HepG2 (cell line): Measurements from ENCODE around the gene SLC17A8. TPM values are rescaled to one million over a fixed set of nuclear protein-coding genes. Genes with fewer than 3 reads are reported as not detected.
A peak's percentile ranks its signal among the peaks of the same experiment; 100 is the strongest.

ENCODE experiments used
- AHR ChIP-seq: IDR thresholded peaks from 2 replicates; pipeline ENCODE4 v1.6.1; 2018; ENCODE audit warnings: missing genetic modification reagents, missing compliant biosample characterization
- ARNTL ChIP-seq: sonication (generic); formaldehyde crosslinking; IDR thresholded peaks from 2 replicates; pipeline ENCODE4 v1.4.0; 2020; ENCODE audit warnings: mild to moderate bottlenecking, missing genetic modification reagents
- CHD2 ChIP-seq: IDR thresholded peaks from 2 replicates; pipeline ENCODE4 v1.6.1; 2011; ENCODE audit warnings: low read depth, low read length, improper control_type of control experiment
- GATAD2A ChIP-seq: IDR thresholded peaks from 2 replicates; pipeline ENCODE4 v1.6.1; 2016
- HNRNPL ChIP-seq: fragments of 200-400 bp; formaldehyde crosslinking; IDR thresholded peaks from 2 replicates; pipeline ENCODE4 v1.6.1; 2017; ENCODE audit warnings: mild to moderate bottlenecking, low read depth, low read length
- MTA3 ChIP-seq: sonication (generic); formaldehyde crosslinking; IDR thresholded peaks from 2 replicates; pipeline ENCODE4 v1.4.0; 2020; ENCODE audit warnings: missing genetic modification reagents
- MTF2 ChIP-seq: sonication (generic); formaldehyde crosslinking; IDR thresholded peaks from 2 replicates; pipeline ENCODE4 v1.5.0; 2020; ENCODE audit warnings: missing genetic modification reagents, borderline replicate concordance
- SMARCC2 ChIP-seq: fragments of 450-650 bp; IDR thresholded peaks from 2 replicates; pipeline ENCODE4 v1.6.1; 2017; ENCODE audit warnings: antibody characterized with exemption, mild to moderate bottlenecking
- TP53 ChIP-seq: sonication (generic); formaldehyde crosslinking; conservative IDR thresholded peaks from 2 replicates; pipeline ENCODE4 v1.4.0; 2020; ENCODE audit warnings: missing genetic modification reagents
- ZNF780A ChIP-seq: sonication (generic); formaldehyde crosslinking; IDR thresholded peaks from 2 replicates; pipeline ENCODE4 v1.8.0; 2022; ENCODE audit warnings: mild to moderate bottlenecking, missing genetic modification reagents, moderate library complexity
- polyA plus RNA-seq, 8 experiments: library from polyadenylated mRNA; depleted of rRNA in 3 of 8; stranded (reverse) in 7 of 8; unstranded in 1 of 8; fragments of >200 nt; fragmentation: Illumina TruSeq in 4 of 8; extraction: Trizol in 4 of 8; gene quantifications; 2 replicates each; pipeline versions ENCODE4 v1.2.1 to v1.2.3, GENCODE V29; 2011 to 2016; ENCODE audit warnings: low read depth in 4 of 8, missing spikeins in 1 of 8, mixed read lengths in 1 of 8; ENCODE audit not compliant: insufficient read depth in 1 of 8
- total RNA-seq, 5 experiments: library from RNA; depleted of rRNA; stranded (reverse); fragments of >200 nt; fragmentation: Illumina TruSeq; extraction: Trizol; gene quantifications; 2 replicates each; pipeline ENCODE4 v1.2.3, GENCODE V29; 2016; ENCODE audit warnings: low read depth in 1 of 5
- TF ChIP-seq, protein P1 (sequence below): sonication (generic); formaldehyde crosslinking; IDR thresholded peaks from 2 replicates; pipeline ENCODE4 v1.8.0; 2022; ENCODE audit warnings: mild to moderate bottlenecking, missing genetic modification reagents
- TF ChIP-seq, protein P2 (sequence below): sonication (generic); formaldehyde crosslinking; IDR thresholded peaks from 2 replicates; pipeline ENCODE4 v1.4.0; 2020; ENCODE audit warnings: missing genetic modification reagents
- TF ChIP-seq, protein P3 (sequence below): sonication (generic); formaldehyde crosslinking; IDR thresholded peaks from 2 replicates; pipeline ENCODE4 v1.5.0; 2020; ENCODE audit warnings: mild to moderate bottlenecking, missing genetic modification reagents
- TF ChIP-seq, protein P4 (sequence below): sonication (generic); formaldehyde crosslinking; IDR thresholded peaks from 2 replicates; pipeline ENCODE4 v1.8.0; 2022; ENCODE audit warnings: mild to moderate bottlenecking, missing genetic modification reagents, moderate library complexity
- TF ChIP-seq, protein P5 (sequence below): sonication (generic); formaldehyde crosslinking; IDR thresholded peaks from 2 replicates; pipeline ENCODE4 v1.5.1; 2020; ENCODE audit warnings: missing genetic modification reagents, mild to moderate bottlenecking, borderline replicate concordance
- TF ChIP-seq, protein P6 (sequence below): IDR thresholded peaks from 2 replicates; pipeline ENCODE4 v1.6.1; 2016; ENCODE audit warnings: control low read depth

Gene SLC17A8
- total and polyA plus RNA-seq, 2 of the 13 experiments (the other 11 are each of a cell fraction or from before 2014, with no cell fraction given) = 0.07 to 0.15 TPM

DNA sequence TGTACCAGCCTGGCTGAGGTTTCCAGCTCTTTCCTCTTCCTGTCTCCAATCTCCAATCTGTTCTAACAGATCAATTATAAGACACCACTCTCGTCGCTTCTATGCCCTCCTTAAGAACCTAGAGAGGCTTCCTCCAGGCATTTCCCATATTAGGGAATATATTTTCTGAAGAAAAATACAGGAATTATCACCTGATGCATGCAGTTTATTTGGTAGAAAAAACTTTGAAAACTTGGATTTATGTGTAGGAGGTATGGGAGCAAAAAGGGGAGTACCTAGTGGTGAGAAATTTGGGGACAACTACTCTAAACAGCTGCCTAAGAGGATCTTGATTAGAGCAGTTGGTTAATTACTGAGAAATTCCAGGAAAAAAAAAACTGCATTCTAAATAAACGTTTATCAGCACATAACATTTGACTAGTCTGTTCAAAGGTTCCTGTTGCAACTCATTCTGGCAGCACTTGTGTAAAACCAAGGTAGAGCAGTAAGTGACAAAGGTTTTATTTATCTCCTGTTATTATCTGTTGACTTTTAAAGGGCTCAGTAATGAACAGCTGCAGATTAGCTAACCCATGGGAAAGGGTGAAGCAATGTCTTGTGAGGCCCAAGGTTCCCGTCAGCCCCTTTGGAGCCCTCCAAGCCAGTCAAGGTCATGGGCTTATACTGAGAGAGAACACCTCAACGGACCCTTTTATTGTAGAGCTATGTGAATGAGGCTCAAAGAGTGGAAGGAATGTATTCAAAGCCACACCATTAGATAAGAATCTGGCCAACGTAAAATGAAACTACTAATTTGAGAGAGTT, 80.4 kb downstream of the SLC17A8 start (continued):
- TF ChIP-seq MTA3 (CRISPR knock-in tag) = no peak
- TF ChIP-seq MTF2 = no peak
- TF ChIP-seq, protein P1, sequence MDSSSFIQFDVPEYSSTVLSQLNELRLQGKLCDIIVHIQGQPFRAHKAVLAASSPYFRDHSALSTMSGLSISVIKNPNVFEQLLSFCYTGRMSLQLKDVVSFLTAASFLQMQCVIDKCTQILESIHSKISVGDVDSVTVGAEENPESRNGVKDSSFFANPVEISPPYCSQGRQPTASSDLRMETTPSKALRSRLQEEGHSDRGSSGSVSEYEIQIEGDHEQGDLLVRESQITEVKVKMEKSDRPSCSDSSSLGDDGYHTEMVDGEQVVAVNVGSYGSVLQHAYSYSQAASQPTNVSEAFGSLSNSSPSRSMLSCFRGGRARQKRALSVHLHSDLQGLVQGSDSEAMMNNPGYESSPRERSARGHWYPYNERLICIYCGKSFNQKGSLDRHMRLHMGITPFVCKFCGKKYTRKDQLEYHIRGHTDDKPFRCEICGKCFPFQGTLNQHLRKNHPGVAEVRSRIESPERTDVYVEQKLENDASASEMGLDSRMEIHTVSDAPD (CRISPR knock-in tag) = peak; percentile 79; the same call in 1 of the 2 replicates
- TF ChIP-seq ARNTL (CRISPR knock-in tag) = peak; percentile 52; the same call in 1 of the 2 replicates
- TF ChIP-seq, protein P2, sequence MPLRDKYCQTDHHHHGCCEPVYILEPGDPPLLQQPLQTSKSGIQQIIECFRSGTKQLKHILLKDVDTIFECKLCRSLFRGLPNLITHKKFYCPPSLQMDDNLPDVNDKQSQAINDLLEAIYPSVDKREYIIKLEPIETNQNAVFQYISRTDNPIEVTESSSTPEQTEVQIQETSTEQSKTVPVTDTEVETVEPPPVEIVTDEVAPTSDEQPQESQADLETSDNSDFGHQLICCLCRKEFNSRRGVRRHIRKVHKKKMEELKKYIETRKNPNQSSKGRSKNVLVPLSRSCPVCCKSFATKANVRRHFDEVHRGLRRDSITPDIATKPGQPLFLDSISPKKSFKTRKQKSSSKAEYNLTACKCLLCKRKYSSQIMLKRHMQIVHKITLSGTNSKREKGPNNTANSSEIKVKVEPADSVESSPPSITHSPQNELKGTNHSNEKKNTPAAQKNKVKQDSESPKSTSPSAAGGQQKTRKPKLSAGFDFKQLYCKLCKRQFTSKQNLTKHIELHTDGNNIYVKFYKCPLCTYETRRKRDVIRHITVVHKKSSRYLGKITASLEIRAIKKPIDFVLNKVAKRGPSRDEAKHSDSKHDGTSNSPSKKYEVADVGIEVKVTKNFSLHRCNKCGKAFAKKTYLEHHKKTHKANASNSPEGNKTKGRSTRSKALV (CRISPR knock-in tag) = 0 out of 2 replicates have a peak, but pooled peaks have one; percentile 54
- TF ChIP-seq, protein P3, sequence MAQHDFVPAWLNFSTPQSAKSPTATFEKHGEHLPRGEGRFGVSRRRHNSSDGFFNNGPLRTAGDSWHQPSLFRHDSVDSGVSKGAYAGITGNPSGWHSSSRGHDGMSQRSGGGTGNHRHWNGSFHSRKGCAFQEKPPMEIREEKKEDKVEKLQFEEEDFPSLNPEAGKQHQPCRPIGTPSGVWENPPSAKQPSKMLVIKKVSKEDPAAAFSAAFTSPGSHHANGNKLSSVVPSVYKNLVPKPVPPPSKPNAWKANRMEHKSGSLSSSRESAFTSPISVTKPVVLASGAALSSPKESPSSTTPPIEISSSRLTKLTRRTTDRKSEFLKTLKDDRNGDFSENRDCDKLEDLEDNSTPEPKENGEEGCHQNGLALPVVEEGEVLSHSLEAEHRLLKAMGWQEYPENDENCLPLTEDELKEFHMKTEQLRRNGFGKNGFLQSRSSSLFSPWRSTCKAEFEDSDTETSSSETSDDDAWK (CRISPR knock-in tag) = no peak
- no peak for TF ChIP-seq HNRNPL
- TF ChIP-seq AHR = no peak
- TF ChIP-seq, protein P4, sequence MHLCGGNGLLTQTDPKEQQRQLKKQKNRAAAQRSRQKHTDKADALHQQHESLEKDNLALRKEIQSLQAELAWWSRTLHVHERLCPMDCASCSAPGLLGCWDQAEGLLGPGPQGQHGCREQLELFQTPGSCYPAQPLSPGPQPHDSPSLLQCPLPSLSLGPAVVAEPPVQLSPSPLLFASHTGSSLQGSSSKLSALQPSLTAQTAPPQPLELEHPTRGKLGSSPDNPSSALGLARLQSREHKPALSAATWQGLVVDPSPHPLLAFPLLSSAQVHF (CRISPR knock-in tag) = no peak
- no peak for TF ChIP-seq SMARCC2
- no peak for TF ChIP-seq ZNF780A (CRISPR knock-in tag)
- TF ChIP-seq CHD2 = no peak
- TF ChIP-seq, protein P5, sequence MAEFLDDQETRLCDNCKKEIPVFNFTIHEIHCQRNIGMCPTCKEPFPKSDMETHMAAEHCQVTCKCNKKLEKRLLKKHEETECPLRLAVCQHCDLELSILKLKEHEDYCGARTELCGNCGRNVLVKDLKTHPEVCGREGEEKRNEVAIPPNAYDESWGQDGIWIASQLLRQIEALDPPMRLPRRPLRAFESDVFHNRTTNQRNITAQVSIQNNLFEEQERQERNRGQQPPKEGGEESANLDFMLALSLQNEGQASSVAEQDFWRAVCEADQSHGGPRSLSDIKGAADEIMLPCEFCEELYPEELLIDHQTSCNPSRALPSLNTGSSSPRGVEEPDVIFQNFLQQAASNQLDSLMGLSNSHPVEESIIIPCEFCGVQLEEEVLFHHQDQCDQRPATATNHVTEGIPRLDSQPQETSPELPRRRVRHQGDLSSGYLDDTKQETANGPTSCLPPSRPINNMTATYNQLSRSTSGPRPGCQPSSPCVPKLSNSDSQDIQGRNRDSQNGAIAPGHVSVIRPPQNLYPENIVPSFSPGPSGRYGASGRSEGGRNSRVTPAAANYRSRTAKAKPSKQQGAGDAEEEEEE = no peak
- TF ChIP-seq, protein P6, sequence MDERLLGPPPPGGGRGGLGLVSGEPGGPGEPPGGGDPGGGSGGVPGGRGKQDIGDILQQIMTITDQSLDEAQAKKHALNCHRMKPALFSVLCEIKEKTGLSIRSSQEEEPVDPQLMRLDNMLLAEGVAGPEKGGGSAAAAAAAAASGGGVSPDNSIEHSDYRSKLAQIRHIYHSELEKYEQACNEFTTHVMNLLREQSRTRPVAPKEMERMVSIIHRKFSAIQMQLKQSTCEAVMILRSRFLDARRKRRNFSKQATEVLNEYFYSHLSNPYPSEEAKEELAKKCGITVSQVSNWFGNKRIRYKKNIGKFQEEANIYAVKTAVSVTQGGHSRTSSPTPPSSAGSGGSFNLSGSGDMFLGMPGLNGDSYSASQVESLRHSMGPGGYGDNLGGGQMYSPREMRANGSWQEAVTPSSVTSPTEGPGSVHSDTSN (CRISPR knock-in tag) = no peak
- TF ChIP-seq TP53 (CRISPR knock-in tag) = 0 out of 2 replicates have a peak, but pooled peaks have one; percentile 44
- TF ChIP-seq GATAD2A (CRISPR knock-in tag) = peak; percentile 99
